ENCODE results near the gene NAA40. TPM values are rescaled to one million over a fixed set of nuclear protein-coding genes. Genes with fewer than 3 reads are reported as not detected.

The NAA40 gene
- total and polyA plus RNA-seq, 2 of the 4 experiments (the other 2 are of a cell fraction): 15.2 to 24.7 TPM

GRCh38 chr11:63942803-63943202 is 4.0 kb downstream of the NAA40 start:
- in situ Hi-C loops (cut with MboI; ENCODE audit: low sequenced_read_pairs): loop anchor here (10.0 to 25.0 kb wide), 2 partner anchors 178 to 456 kb away; partner anchors contain the start of genes PLAAT5 and ZFTA

More at GRCh38 chr11:63942803-63943202, 4.0 kb downstream of the NAA40 start:
- Histone ChIP-seq H2BK15ac (ENCODE audit: low read depth, low read length) (no peak overlapping the region), H2BK5ac (ENCODE audit: low read depth, low read length, poor library complexity, severe bottlenecking) (no peak overlapping the region), H4K91ac (ENCODE audit: insufficient read depth, low read depth, low read length) (no peak overlapping the region), H3K27me3 (ENCODE audit: control insufficient read depth, insufficient read depth, low read length) (no peaks in the 10 kb centered on the region), H3K56ac (ENCODE audit: extremely low read depth, insufficient read depth, low read length) (no peak overlapping the region), H3K4me1 (ENCODE audit: control insufficient read depth, insufficient read depth, low read length) (peaks cover 6% of the 10 kb centered on the region; the same call in 1 of the 2 replicates), H3K18ac (ENCODE audit: low read depth, low read length) (no peak overlapping the region), H3K4ac (ENCODE audit: low read depth, low read length) (no peak overlapping the region), H3K4me2 (ENCODE audit: low read depth, low read length) (no peak overlapping the region), H2AFZ (replicated peaks; ENCODE audit: low read length, poor library complexity) (no peak overlapping the region), H3K27ac (ENCODE audit: insufficient read depth, low read length) (no peak overlapping the region), H3K36me3 (ENCODE audit: control insufficient read depth, insufficient read depth, low read length) (peaks cover 7% of the 10 kb centered on the region), H3K14ac (replicated peaks; ENCODE audit: low read depth, low read length) (no peak overlapping the region), H3K9ac (ENCODE audit: low read depth, low read length) (no peak overlapping the region), H3K4me3 (ENCODE audit: insufficient read depth, low read depth, low read length) (no peak overlapping the region), H4K8ac (ENCODE audit: low read depth in 2 of 2, low read length in 2 of 2) (no peak overlapping the region), H3K9me3 (ENCODE audit: control insufficient read depth, insufficient read depth, low read length) (no peaks in the 10 kb centered on the region), H2BK120ac (ENCODE audit: low read depth, low read length) (no peak overlapping the region), H2AK9ac (replicated peaks; ENCODE audit: low read depth, low read length, poor library complexity) (no peak overlapping the region), H2AK5ac (ENCODE audit: low read depth, low read length) (no peak overlapping the region), H4K20me1 (ENCODE audit: insufficient read depth, low read length) (peaks cover 6% of the 10 kb centered on the region), H4K5ac (ENCODE audit: low read depth, low read length) (no peak overlapping the region), H3K23ac (ENCODE audit: low read depth, low read length) (no peak overlapping the region), H3K9me1 (ENCODE audit: insufficient read depth, low read length) (no peaks in the 10 kb centered on the region; the same call in 1 of the 2 replicates), H3K79me1 (ENCODE audit: low read depth in 1 of 2, low read length in 2 of 2) (peaks cover 32 to 64% of the 10 kb centered on the region in 2 experiments), H2BK20ac (ENCODE audit: low read depth, low read length) (no peak overlapping the region)
- DNase-seq (no peak), ATAC-seq (ENCODE audit: low read depth) (no peak)
- no peak for TF ChIP-seq RCOR1 (IDR thresholded peaks at IDR 0.05; ENCODE audit: insufficient replicate concordance, low read length)
- no peak for TF ChIP-seq NFE2L2 (IDR thresholded peaks at IDR 0.05; ENCODE audit: low read depth, low read length)
- no peak for TF ChIP-seq SMC3 (IDR thresholded peaks at IDR 0.05; ENCODE audit: low read depth, low read length)
- no peak for TF ChIP-seq POLR2A (IDR thresholded peaks at IDR 0.05; ENCODE audit: low read depth, low read length)
- no peak for TF ChIP-seq CHD1 (IDR thresholded peaks at IDR 0.05; ENCODE audit: low read depth, low read length)
- no peak for TF ChIP-seq BHLHE40 (IDR thresholded peaks at IDR 0.05; ENCODE audit: low read depth, low read length)
- TF ChIP-seq MAZ (IDR thresholded peaks at IDR 0.05; ENCODE audit: borderline replicate concordance, low read depth, low read length): no peak
- no peak for TF ChIP-seq MAFK (IDR thresholded peaks at IDR 0.05; ENCODE audit: low read depth, low read length)
- TF ChIP-seq RFX5 (IDR thresholded peaks at IDR 0.05; ENCODE audit: low read depth, low read length): no peak
- TF ChIP-seq FOS (IDR thresholded peaks at IDR 0.05; ENCODE audit: low read depth, low read length): no peak
- ChIA-PET CTCF (no interaction called here), POLR2A (ENCODE audit: unreplicated experiment) (no interaction called here)
- WGBS, 2 experiments (ENCODE audit: extremely low coverage in 2 of 2, insufficient read length in 1 of 2): 100% methylated on average over 1 of the region's 3 CpGs; no CpG with 5 or more reads in 1 of the 2 experiments
- dilution Hi-C loops (cut with HindIII; ENCODE audit: low sequenced_read_pairs, unreplicated experiment): no loop called here
- BruUV-seq (replicated peaks): no TSS peak
- intact Hi-C loops (cut with micrococcal nuclease): no loop called here
